ENCODE data around the gene GNGT1. TPM values are rescaled to one million over a fixed set of nuclear protein-coding genes. Genes with fewer than 3 reads are reported as not detected.
"Not testable (repeated sequence)": the region's sequence is repeated elsewhere in the genome, so short reads cannot be mapped to it uniquely, and the experiment has no call there.

GNGT1 gene
- total and polyA plus RNA-seq, 8 donors: 0.07 TPM; not detected in 7

GRCh38 chr7:93916315-93916714 is 9.9 kb downstream of the GNGT1 start:
- H3K27me3 ChIP-seq; H3K9me3 ChIP-seq; H3K4me3 ChIP-seq; DNase-seq; ATAC-seq; H3K4me1 ChIP-seq; H3K27ac ChIP-seq; H3K36me3 ChIP-seq; intact Hi-C loops (cut with DNase I): not testable (repeated sequence)

GRCh38 chr7:93920496-93921182 is 14.3 kb downstream of the GNGT1 start:
- Histone ChIP-seq H3K4me3 (no peak overlapping the region), H3K27ac (peak overlapping the region; percentile 65 to 77), H3K4me1 (no peaks in the 10 kb centered on the region), H3K9me3 (no peaks in the 10 kb centered on the region), H3K36me3 (no peaks in the 10 kb centered on the region), H3K27me3 (peaks cover 5 to 21% of the 10 kb centered on the region in 2 donors)
- DNase-seq: no peak
- intact Hi-C loops (cut with DNase I): no loop called here
- TF ChIP-seq CTCF (IDR thresholded peaks at IDR 0.05): no peak
- ATAC-seq: no peak

GRCh38 chr7:93921186-93921585 is 14.8 kb downstream of the GNGT1 start:
- DNase-seq: no peak
- Histone ChIP-seq H3K27ac (peak overlapping the region; percentile 65 to 77), H3K27me3 (peaks cover 5 to 21% of the 10 kb centered on the region in 2 donors), H3K4me3 (peak overlapping the region; percentile 42 to 45), H3K36me3 (no peaks in the 10 kb centered on the region), H3K9me3 (no peaks in the 10 kb centered on the region), H3K4me1 (no peaks in the 10 kb centered on the region)
- peak; percentile 16 for ATAC-seq
- intact Hi-C loops (cut with DNase I): no loop called here
- TF ChIP-seq CTCF (IDR thresholded peaks at IDR 0.05): no peak

GRCh38 chr7:93921607-93922566 is 15.5 kb downstream of the GNGT1 start, which contains the start of gene GNG11:
TSS of gene GNG11 (plus strand) at chr7:93921735. CDS start at chr7:93922138, 403 bp downstream.
- no peaks in the 10 kb centered on the region for H3K36me3 ChIP-seq
- intact Hi-C loops (cut with DNase I): no loop called here
- ATAC-seq: peak; percentile 87

GRCh38 chr7:93923296-93923695 is 16.9 kb downstream of the GNGT1 start:
- no peaks in the 10 kb centered on the region for H3K9me3 ChIP-seq
- no peak for TF ChIP-seq CTCF (IDR thresholded peaks at IDR 0.05)
- intact Hi-C loops (cut with DNase I): no loop called here
- ATAC-seq (no peak), DNase-seq (no peak)
- peaks cover 5 to 21% of the 10 kb centered on the region in 2 donors for H3K27me3 ChIP-seq
- H3K4me3 ChIP-seq: peak overlapping the region; percentile 10 to 42
- peak overlapping the region; percentile 65 to 77 for H3K27ac ChIP-seq
- H3K36me3 ChIP-seq: no peaks in the 10 kb centered on the region
- no peaks in the 10 kb centered on the region for H3K4me1 ChIP-seq

More at GRCh38 chr7:93921607-93922566, 15.5 kb downstream of the GNGT1 start, which contains the start of gene GNG11:
- H3K27me3 ChIP-seq: peaks cover 5 to 21% of the 10 kb centered on the region in 2 donors
- H3K4me3 ChIP-seq: peak within 1 kb of the TSS; percentile 42 to 45
- DNase-seq: peak; percentile 57 to 84 (median 82)
- peak within 1 kb of the TSS; percentile 65 to 77 for H3K27ac ChIP-seq
- TF ChIP-seq CTCF (IDR thresholded peaks at IDR 0.05): no peak
- H3K9me3 ChIP-seq: no peaks in the 10 kb centered on the region
- H3K4me1 ChIP-seq: no peaks in the 10 kb centered on the region

Data from left lung (tissue), 10 donors.